Panc1 (cell line): ENCODE data around the gene CIAPIN1. TPM values are rescaled to one million over a fixed set of nuclear protein-coding genes. Genes with fewer than 3 reads are reported as not detected.

Source experiments
- ATAC-seq: fragments of 200-7000 bp; cut with Tn5 transposase; 2 replicates; pipeline ENCODE4 v1.9.1; 2020; ENCODE audit warnings: mild to moderate bottlenecking, moderate library complexity
- BruUV-seq: library from RNA; stranded (reverse); fragments of 400-500 nt; replicated peaks from 2 replicates; lab custom pipeline; 2021; lab: Mats Ljungman, UMichigan
- CTCF ChIA-PET: fragments of 300-600 bp; sonication (Branson Sonifier 250); formaldehyde crosslinking; loops from one replicate; lab custom pipeline; 2022; ENCODE audit warnings: antibody characterized with exemption; lab: Charles Lee
- POLR2A ChIA-PET: fragments of 300-600 bp; sonication (Branson Sonifier 250); formaldehyde crosslinking; loops from one replicate; lab custom pipeline; 2022; ENCODE audit warnings: antibody characterized with exemption; lab: Charles Lee
- DNase-seq: peaks from one replicate; pipeline ENCODE4 v3.0.0-alpha.2; 2010; ENCODE audit warnings: low read depth, low spot score
- H3K27ac ChIP-seq: 2 replicates; pipeline ENCODE4 v1.5.1; 2011; ENCODE audit warnings: mild to moderate bottlenecking, low read length, inconsistent platforms
- H3K27me3 ChIP-seq: fragments of 200-500 bp; sonication (Bioruptor generic); 2 replicates; pipeline ENCODE4 v1.6.0; 2014; ENCODE audit warnings: low read length, inconsistent platforms; ENCODE audit not compliant: control insufficient read depth, insufficient read depth
- H3K36me3 ChIP-seq: fragments of 200-500 bp; sonication (Bioruptor generic); 2 replicates; pipeline ENCODE4 v1.5.1; 2014; ENCODE audit warnings: inconsistent platforms, mild to moderate bottlenecking, low read length, moderate library complexity; ENCODE audit not compliant: control insufficient read depth, insufficient read depth
- H3K4me1 ChIP-seq: 2 replicates; pipeline ENCODE4 v1.5.1; 2011; ENCODE audit warnings: inconsistent platforms, mild to moderate bottlenecking, low read length, moderate library complexity; ENCODE audit not compliant: control insufficient read depth, insufficient read depth
- H3K4me3 ChIP-seq, 2 experiments: 2 replicates each; pipeline ENCODE4 v1.5.1; 2011 to 2012; ENCODE audit warnings: low read depth in 2 of 2, low read length in 2 of 2, mild to moderate bottlenecking in 2 of 2, inconsistent platforms in 1 of 2, moderate library complexity in 1 of 2
- H3K9me3 ChIP-seq: fragments of 200-500 bp; sonication (Bioruptor generic); 2 replicates; pipeline ENCODE4 v1.5.1; 2014; ENCODE audit warnings: low read depth, mild to moderate bottlenecking, inconsistent platforms, low read length, moderate library complexity; ENCODE audit not compliant: control insufficient read depth, insufficient read depth
- CTCF ChIP-seq: fragments of 450-650 bp; IDR thresholded peaks from 2 replicates; pipeline ENCODE4 v1.5.1; 2017; ENCODE audit warnings: mild to moderate bottlenecking
- POLR2AphosphoS5 ChIP-seq: IDR thresholded peaks from 2 replicates; pipeline ENCODE4 v1.6.1; 2012; ENCODE audit warnings: mild to moderate bottlenecking, low read depth, low read length, moderate library complexity
- REST ChIP-seq, 2 experiments: IDR thresholded peaks; 2 replicates each; pipeline ENCODE4 v1.6.1; 2011 to 2012; ENCODE audit warnings: low read depth in 2 of 2, control low read depth in 1 of 2, low read length in 1 of 2, mild to moderate bottlenecking in 1 of 2, moderate library complexity in 1 of 2; ENCODE audit not compliant: insufficient read depth in 1 of 2
- SIN3A ChIP-seq: IDR thresholded peaks from 2 replicates; pipeline ENCODE4 v1.6.1; 2012; ENCODE audit warnings: low read depth, mild to moderate bottlenecking, low read length, moderate library complexity, borderline replicate concordance; ENCODE audit not compliant: insufficient read depth
- TCF7L2 ChIP-seq: IDR thresholded peaks from 2 replicates; pipeline ENCODE4 v1.6.1; 2011; ENCODE audit warnings: mild to moderate bottlenecking, low read depth, low read length, inconsistent platforms
- in situ Hi-C: cut with HindIII; loops from 2 replicates; pipeline ENCODE4 v1.10.0; 2016; ENCODE audit warnings: low sequenced_read_pairs, low pct_unique_long_range_greater_than_20kb
- intact Hi-C: fragments of 100-400 bp; cut with micrococcal nuclease; formaldehyde crosslinking; loops from one replicate; pipeline ENCODE4 v1.10.0; 2022; ENCODE audit not compliant: unreplicated experiment
- total RNA-seq: library from RNA; stranded (reverse); gene quantifications from one replicate; pipeline ENCODE4 v1.2.1, GENCODE V29; 2021; ENCODE audit not compliant: unreplicated experiment

CIAPIN1 gene
- total RNA-seq, 1 experiment from 2014 or later, result 64.0 TPM

- Histone ChIP-seq H3K9me3 (no peaks in the 10 kb centered on the region), H3K27ac (no peak overlapping the region), H3K4me1 (no peaks in the 10 kb centered on the region), H3K36me3 (peaks cover 17% of the 10 kb centered on the region), H3K27me3 (no peaks in the 10 kb centered on the region), H3K4me3 (no peak overlapping the region)
- TF ChIP-seq TCF7L2 (no peak), POLR2AphosphoS5 (no peak), REST (IDR thresholded peaks at IDR 0.05; ENCODE audit: insufficient read depth in 1 of 2, low read depth in 2 of 2, low read length in 1 of 2) (no peak), SIN3A (no peak), CTCF (no peak)
- ChIA-PET CTCF (interaction anchor here (0.6 kb wide), 1 partner anchor 252 kb away, joined by 4 read pairs; no protein-coding TSS in a partner anchor), POLR2A (no interaction called here)
- DNase-seq, result no peak
- in situ Hi-C loops (no loop called here), intact Hi-C loops (no loop called here)
- BruUV-seq, result no TSS peak
- no peak for ATAC-seq
These were observed 11.3 kb downstream of the CIAPIN1 start for GRCh38 chr16:57435838-57436237.

- Histone ChIP-seq H3K4me3 (no peak overlapping the region), H3K27ac (no peak overlapping the region), H3K27me3 (no peaks in the 10 kb centered on the region), H3K9me3 (no peaks in the 10 kb centered on the region), H3K36me3 (peaks cover 21% of the 10 kb centered on the region), H3K4me1 (no peaks in the 10 kb centered on the region)
- ATAC-seq (no peak), DNase-seq (no peak)
- no TSS peak for BruUV-seq
- TF ChIP-seq POLR2AphosphoS5 (no peak), SIN3A (no peak), CTCF (no peak), TCF7L2 (no peak), REST (IDR thresholded peaks at IDR 0.05; ENCODE audit: insufficient read depth in 1 of 2, low read depth in 2 of 2, low read length in 1 of 2) (no peak)
- in situ Hi-C loops (no loop called here), intact Hi-C loops (no loop called here)
- ChIA-PET CTCF (no interaction called here), POLR2A (interaction anchor here (0.5 kb wide), 1 partner anchor 14 kb away, joined by 7 read pairs; no protein-coding TSS in a partner anchor)
These were observed 13.2 kb downstream of the CIAPIN1 start for GRCh38 chr16:57434003-57434402.
